ENCODE data around the gene LRRC49. TPM values are rescaled to one million over a fixed set of nuclear protein-coding genes. Genes with fewer than 3 reads are reported as not detected.
A peak's percentile ranks its signal among the peaks of the same experiment; 100 is the strongest.

The LRRC49 gene
- total RNA-seq, 6 experiments from 2014 or later, result 0.25 to 0.79 (median 0.57) TPM

GRCh38 chr15:70875001-70875782 is 17.4 kb upstream of the LRRC49 start:
- H3K9me3 ChIP-seq, result no peaks in the 10 kb centered on the region
- 47% methylated on average over 7 of the region's 7 CpGs for WGBS (ENCODE audit: insufficient coverage, low coverage, low lambda C conversion rate, missing lambda C conversion rate)
- no peaks in the 10 kb centered on the region for H3K36me3 ChIP-seq
- intact Hi-C loops (cut with DNase I), result no loop called here
- no peak for DNase-seq
- peak overlapping the region in 1 of 3 donors; percentile 70 for H3K27ac ChIP-seq
- ATAC-seq, result peak; percentile 88 to 94 (median 90)
- H3K27me3 ChIP-seq, result no peaks in the 10 kb centered on the region
- TF ChIP-seq POLR2A (IDR thresholded peaks at IDR 0.05) (peak; percentile 30), CTCF (IDR thresholded peaks at IDR 0.05) (peak; percentile 51 to 59 (median 55))
- peak overlapping the region in 1 of 3 donors; percentile 15 for H3K4me3 ChIP-seq
- peaks cover 0 to 28% (median 11%) of the 10 kb centered on the region in 4 donors for H3K4me1 ChIP-seq

- no peaks in the 10 kb centered on the region for H3K36me3 ChIP-seq
- DNase-seq (no peak), ATAC-seq (no peak)
- TF ChIP-seq POLR2A (IDR thresholded peaks at IDR 0.05) (no peak), CTCF (IDR thresholded peaks at IDR 0.05) (no peak)
- no peaks in the 10 kb centered on the region for H3K9me3 ChIP-seq
- H3K4me3 ChIP-seq, result no peak overlapping the region
- H3K27ac ChIP-seq, result peak overlapping the region in 1 of 3 donors; percentile 70
- WGBS (ENCODE audit: insufficient coverage, low coverage, low lambda C conversion rate, missing lambda C conversion rate), result 56% methylated on average over 3 of the region's 3 CpGs
- intact Hi-C loops (cut with DNase I), result no loop called here
- H3K4me1 ChIP-seq, result peaks cover 0 to 28% (median 11%) of the 10 kb centered on the region in 4 donors
- H3K27me3 ChIP-seq, result no peaks in the 10 kb centered on the region
Measured at GRCh38 chr15:70876011-70876410, 16.6 kb upstream of the LRRC49 start.

GRCh38 chr15:70876683-70877082 is 15.9 kb upstream of the LRRC49 start:
- TF ChIP-seq CTCF (IDR thresholded peaks at IDR 0.05) (no peak), POLR2A (IDR thresholded peaks at IDR 0.05) (no peak)
- DNase-seq (no peak), ATAC-seq (peak; percentile 53 to 75 (median 64))
- no peaks in the 10 kb centered on the region for H3K9me3 ChIP-seq
- no peak overlapping the region for H3K4me3 ChIP-seq
- H3K27ac ChIP-seq, result peak overlapping the region in 1 of 3 donors; percentile 70
- no peaks in the 10 kb centered on the region for H3K27me3 ChIP-seq
- 28% methylated on average over 2 of the region's 2 CpGs for WGBS (ENCODE audit: insufficient coverage, low coverage, low lambda C conversion rate, missing lambda C conversion rate)
- no peaks in the 10 kb centered on the region for H3K36me3 ChIP-seq
- peaks cover 0 to 28% (median 11%) of the 10 kb centered on the region in 4 donors for H3K4me1 ChIP-seq
- intact Hi-C loops (cut with DNase I), result no loop called here

- ATAC-seq (no peak), DNase-seq (no peak)
- Histone ChIP-seq H3K4me1 (peaks cover 0 to 25% (median 11%) of the 10 kb centered on the region in 4 donors), H3K36me3 (no peaks in the 10 kb centered on the region), H3K9me3 (no peaks in the 10 kb centered on the region), H3K27ac (no peak overlapping the region), H3K4me3 (no peak overlapping the region), H3K27me3 (no peaks in the 10 kb centered on the region)
- WGBS (ENCODE audit: insufficient coverage, low coverage, low lambda C conversion rate, missing lambda C conversion rate), result 49% methylated on average over 2 of the region's 2 CpGs
- TF ChIP-seq POLR2A (IDR thresholded peaks at IDR 0.05) (no peak), CTCF (IDR thresholded peaks at IDR 0.05) (no peak)
- intact Hi-C loops (cut with DNase I), result no loop called here
Measured at GRCh38 chr15:70879401-70879800, 13.2 kb upstream of the LRRC49 start.
